Mucosa of descending colon (tissue), 3 donors: ENCODE data around the gene CREB3L1. TPM values are rescaled to one million over a fixed set of nuclear protein-coding genes. Genes with fewer than 3 reads are reported as not detected.
"Not testable (repeated sequence)": the region's sequence is repeated elsewhere in the genome, so short reads cannot be mapped to it uniquely, and the experiment has no call there.

ENCODE experiments used
- ATAC-seq: fragments of 200-7000 bp; cut with Tn5 transposase; one replicate; pipeline ENCODE4 v1.9.1; 2020; ENCODE audit warnings: mild to moderate bottlenecking, moderate library complexity
- DNase-seq, 3 donors: peaks; one replicate each; pipeline ENCODE4 v3.0.0-alpha.2; 2020
- H3K36me3 ChIP-seq: fragments of 200-600 bp; one replicate; pipeline ENCODE4 v1.8.0; 2021; ENCODE audit warnings: low read depth, mild to moderate bottlenecking
- H3K4me1 ChIP-seq: fragments of 200-600 bp; one replicate; pipeline ENCODE4 v1.8.0; 2021; ENCODE audit warnings: low read depth, mild to moderate bottlenecking
- H3K4me3 ChIP-seq: fragments of 200-600 bp; one replicate; pipeline ENCODE4 v1.8.0; 2021; ENCODE audit warnings: mild to moderate bottlenecking
- H3K9me3 ChIP-seq: fragments of 200-600 bp; one replicate; pipeline ENCODE4 v1.8.0; 2021; ENCODE audit warnings: mild to moderate bottlenecking
- intact Hi-C, 2 donors: fragments of 100-400 bp; cut with DNase I in 1 of 2; cut with micrococcal nuclease in 1 of 2; formaldehyde crosslinking; loops; one replicate each; pipeline versions ENCODE4 v1.11.0 to v1.11.1; 2022; cut with DNase I, micrococcal nuclease
- total RNA-seq, 3 donors: library from RNA; stranded (reverse); fragmentation: NEBNext Ultra II Directional in 2 of 3; extraction: Animal tissue kit (Norgen Biotek cat#: 25700) in 2 of 3; gene quantifications; one replicate each; pipeline versions ENCODE4 v1.2.1 to v1.2.4, GENCODE V29; 2021 to 2023
- TF ChIP-seq, protein P1 (sequence below): fragments of 200-600 bp; IDR thresholded peaks from one replicate; pipeline ENCODE4 v1.8.0; 2022; ENCODE audit warnings: antibody characterized with exemption, mild to moderate bottlenecking
- donor health status: DM: no; HTN: no; CAD: no; lungs with moderate emphysema.
- donor health status: DM: no; HTN: no; CAD: no.
- donor health status: DM: no; HTN: yes; CAD: no.

Gene CREB3L1
- total RNA-seq, 3 donors from 2014 or later = 52.7 to 140 (median 108) TPM

DNA sequence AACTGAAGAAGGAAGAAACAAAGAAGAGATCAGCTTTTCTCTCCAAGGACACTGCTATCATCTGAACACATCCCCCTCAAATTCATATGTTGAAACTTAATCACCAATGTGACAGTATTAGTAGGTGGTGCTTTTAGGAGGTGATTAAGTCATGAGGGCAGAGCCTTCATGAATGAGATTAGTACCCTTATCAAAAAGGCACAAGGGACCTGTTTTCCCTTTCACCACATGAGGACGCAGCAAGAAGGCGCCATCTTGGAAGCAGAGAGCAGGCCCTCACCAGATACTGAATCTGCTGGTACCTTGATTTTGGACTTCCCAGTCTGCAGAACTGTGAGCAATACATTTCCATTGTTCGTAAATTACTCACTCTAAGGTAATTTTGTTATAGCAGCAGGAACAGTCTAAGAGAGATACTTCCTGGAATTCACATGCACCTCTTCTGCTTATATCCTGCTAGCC is 20.9 kb upstream of the CREB3L1 start:
- TF ChIP-seq, protein P1, sequence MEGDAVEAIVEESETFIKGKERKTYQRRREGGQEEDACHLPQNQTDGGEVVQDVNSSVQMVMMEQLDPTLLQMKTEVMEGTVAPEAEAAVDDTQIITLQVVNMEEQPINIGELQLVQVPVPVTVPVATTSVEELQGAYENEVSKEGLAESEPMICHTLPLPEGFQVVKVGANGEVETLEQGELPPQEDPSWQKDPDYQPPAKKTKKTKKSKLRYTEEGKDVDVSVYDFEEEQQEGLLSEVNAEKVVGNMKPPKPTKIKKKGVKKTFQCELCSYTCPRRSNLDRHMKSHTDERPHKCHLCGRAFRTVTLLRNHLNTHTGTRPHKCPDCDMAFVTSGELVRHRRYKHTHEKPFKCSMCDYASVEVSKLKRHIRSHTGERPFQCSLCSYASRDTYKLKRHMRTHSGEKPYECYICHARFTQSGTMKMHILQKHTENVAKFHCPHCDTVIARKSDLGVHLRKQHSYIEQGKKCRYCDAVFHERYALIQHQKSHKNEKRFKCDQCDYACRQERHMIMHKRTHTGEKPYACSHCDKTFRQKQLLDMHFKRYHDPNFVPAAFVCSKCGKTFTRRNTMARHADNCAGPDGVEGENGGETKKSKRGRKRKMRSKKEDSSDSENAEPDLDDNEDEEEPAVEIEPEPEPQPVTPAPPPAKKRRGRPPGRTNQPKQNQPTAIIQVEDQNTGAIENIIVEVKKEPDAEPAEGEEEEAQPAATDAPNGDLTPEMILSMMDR = no peak
- intact Hi-C loops = no loop called here
- H3K4me1 ChIP-seq = peaks cover 27% of the 10 kb centered on the region
- DNase-seq = no peak
- ATAC-seq = no peak
- no peaks in the 10 kb centered on the region for H3K9me3 ChIP-seq
- H3K36me3 ChIP-seq = no peaks in the 10 kb centered on the region
- H3K4me3 ChIP-seq = no peak overlapping the region

DNA sequence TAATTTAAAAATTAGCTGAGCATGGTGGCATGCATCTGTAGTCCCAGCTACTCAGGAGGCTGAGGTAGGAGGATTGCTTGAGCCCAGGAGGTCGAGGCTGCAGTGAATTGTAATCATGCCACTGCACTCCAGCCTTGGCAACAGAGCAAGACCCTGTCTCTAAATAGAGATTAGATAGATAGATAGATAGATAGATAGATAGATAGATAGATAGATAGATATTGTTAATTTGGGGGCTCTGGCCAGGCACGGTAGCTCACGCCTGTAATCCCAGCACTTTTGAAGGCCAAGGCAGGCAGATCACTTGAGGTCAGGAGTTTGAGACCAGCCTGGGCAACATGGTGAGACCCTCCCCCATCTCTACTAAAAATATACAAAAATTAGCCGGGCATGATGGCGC is 18.1 kb upstream of the CREB3L1 start:
- H3K36me3 ChIP-seq, intact Hi-C loops, H3K4me1 ChIP-seq, ATAC-seq, DNase-seq, H3K4me3 ChIP-seq, H3K9me3 ChIP-seq: not testable (repeated sequence)

DNA sequence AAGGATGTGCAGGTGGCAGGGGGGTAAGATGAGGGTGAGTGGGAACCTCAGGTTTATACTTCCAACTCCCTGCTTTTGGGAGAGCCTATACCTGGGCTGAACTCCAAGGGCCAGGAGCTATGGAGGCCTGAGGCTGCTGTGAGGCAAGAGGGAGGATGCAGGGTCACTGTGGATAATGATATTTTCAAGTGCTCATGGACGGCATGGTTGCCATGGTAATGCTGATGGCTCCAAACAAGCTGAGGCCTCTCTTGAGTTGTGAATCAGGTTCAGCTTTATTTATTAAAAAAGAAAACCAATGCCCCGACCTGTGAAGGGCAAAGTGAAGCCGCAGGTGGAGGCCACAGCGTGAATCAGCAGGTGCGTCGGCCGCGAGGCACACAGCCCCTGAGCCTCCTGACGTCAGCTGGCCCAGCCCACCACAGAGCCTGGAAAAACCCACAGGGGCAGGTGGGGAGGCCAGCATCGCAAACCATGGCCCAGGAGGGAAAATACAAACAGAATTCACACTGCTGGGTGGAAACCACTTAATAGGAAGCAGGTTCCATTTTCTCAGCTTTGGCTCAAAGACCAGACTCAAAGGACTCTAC is 17.4 kb upstream of the CREB3L1 start:
- TF ChIP-seq, protein P1 = no peak
- intact Hi-C loops = no loop called here
- no peak overlapping the region for H3K4me3 ChIP-seq
- ATAC-seq (no peak), DNase-seq (peak in 1 of 3 donors; percentile 27)
- no peaks in the 10 kb centered on the region for H3K9me3 ChIP-seq
- no peaks in the 10 kb centered on the region for H3K4me1 ChIP-seq
- H3K36me3 ChIP-seq = no peaks in the 10 kb centered on the region

DNA sequence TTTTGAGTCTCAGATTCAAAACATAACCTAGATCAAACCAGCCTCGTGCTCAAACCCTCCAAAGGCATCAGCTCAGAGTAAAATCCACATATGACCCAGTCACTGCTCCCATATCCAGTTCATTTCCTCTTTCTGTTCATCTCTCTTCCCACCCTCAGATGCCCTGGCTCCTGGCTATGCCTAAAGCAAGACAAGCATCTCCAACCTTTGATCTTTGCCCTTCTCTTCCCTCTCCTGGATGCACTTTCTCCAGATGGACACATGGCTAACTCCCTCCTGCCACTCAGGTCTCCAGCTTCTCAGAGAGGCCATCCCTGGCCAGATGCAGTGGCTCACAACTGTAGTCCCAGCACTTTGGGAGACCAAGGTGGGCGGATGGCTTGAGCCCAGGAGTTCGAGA is 14.3 kb upstream of the CREB3L1 start:
- intact Hi-C loops = no loop called here
- Histone ChIP-seq H3K4me3 (no peak overlapping the region), H3K9me3 (no peaks in the 10 kb centered on the region), H3K36me3 (no peaks in the 10 kb centered on the region), H3K4me1 (peaks cover 3% of the 10 kb centered on the region)
- TF ChIP-seq, protein P1 = no peak
- no peak for DNase-seq
- peak; percentile 17 for ATAC-seq

DNA sequence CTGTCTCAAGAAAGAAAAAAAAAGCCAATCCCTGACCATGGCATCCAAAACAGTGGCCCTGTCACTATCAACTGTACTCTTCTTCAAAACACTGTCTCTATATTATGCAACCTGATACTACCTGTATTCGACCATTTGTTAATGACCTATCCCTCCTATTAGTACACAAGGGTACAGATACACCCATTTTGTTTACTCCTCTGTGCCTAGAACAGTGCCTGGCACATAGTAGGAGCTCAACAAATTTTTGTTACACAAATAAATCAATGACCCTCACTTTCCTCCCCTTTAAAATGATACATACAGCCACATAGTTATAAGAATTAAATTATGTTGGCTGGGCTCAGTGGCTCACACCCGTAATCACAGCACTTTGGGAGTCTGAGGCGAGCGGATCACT is 13.4 kb upstream of the CREB3L1 start:
- intact Hi-C loops = no loop called here
- no peaks in the 10 kb centered on the region for H3K36me3 ChIP-seq

DNA sequence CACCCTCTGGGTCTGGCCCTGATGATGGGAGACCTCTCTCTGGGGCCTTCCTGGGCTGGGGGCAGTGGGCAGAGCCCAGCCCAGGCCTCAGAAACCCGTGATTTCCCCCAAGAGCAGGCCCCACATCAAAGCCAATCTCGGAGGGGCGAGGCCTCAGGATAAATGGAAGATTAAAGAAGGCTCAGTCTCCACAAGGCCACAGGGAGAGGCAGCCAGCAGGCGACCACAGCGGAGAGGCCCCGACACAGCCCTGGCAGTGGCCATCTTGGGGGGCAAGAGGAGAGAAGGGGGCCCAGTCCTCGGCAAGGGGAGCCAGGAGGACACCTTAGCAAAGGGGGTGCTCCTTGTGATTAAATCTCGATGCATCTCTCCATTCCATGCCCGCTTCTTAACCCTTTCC is 12.5 kb upstream of the CREB3L1 start:
- peaks cover 4% of the 10 kb centered on the region for H3K4me1 ChIP-seq
- no peak overlapping the region for H3K4me3 ChIP-seq
- H3K36me3 ChIP-seq = no peaks in the 10 kb centered on the region
- H3K9me3 ChIP-seq = no peaks in the 10 kb centered on the region
- DNase-seq (no peak), ATAC-seq (no peak)
- intact Hi-C loops = no loop called here
- TF ChIP-seq, protein P1 = no peak

More for the DNA sequence above, 13.4 kb upstream of the CREB3L1 start:
- ATAC-seq (no peak), DNase-seq (no peak)
- no peak overlapping the region for H3K4me3 ChIP-seq
- TF ChIP-seq, protein P1 = no peak
- peaks cover 4% of the 10 kb centered on the region for H3K4me1 ChIP-seq
- no peaks in the 10 kb centered on the region for H3K9me3 ChIP-seq
